NCI-H69 (cell line): Measurements from ENCODE around the gene CENPL.
A peak's percentile ranks its signal among the peaks of the same experiment; 100 is the strongest.
"Not testable (repeated sequence)": the region's sequence is repeated elsewhere in the genome, so short reads cannot be mapped to it uniquely, and the experiment has no call there.

ENCODE experiments used
- DNase-seq: peaks from one replicate; lab custom pipeline; 2025; lab: John Stamatoyannopoulos, UW

CENPL gene, protein sequence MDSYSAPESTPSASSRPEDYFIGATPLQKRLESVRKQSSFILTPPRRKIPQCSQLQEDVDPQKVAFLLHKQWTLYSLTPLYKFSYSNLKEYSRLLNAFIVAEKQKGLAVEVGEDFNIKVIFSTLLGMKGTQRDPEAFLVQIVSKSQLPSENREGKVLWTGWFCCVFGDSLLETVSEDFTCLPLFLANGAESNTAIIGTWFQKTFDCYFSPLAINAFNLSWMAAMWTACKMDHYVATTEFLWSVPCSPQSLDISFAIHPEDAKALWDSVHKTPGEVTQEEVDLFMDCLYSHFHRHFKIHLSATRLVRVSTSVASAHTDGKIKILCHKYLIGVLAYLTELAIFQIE

GRCh38 chr1:173824315-173825081, at the start of gene CENPL, which contains the start of gene DARS2:
TSS of gene CENPL (minus strand) at chr1:173824883. CDS start at chr1:173811299, 13,584 bp downstream.
TSS of gene DARS2 (plus strand) at chr1:173824673. CDS start at chr1:173825230, 557 bp downstream.
- peak; percentile 99 for DNase-seq

- DNase-seq = no peak
Observed at GRCh38 chr1:173871500-173871899, 46.8 kb upstream of the CENPL start.

GRCh38 chr1:173871091-173871490, 46.4 kb upstream of the CENPL start:
- no peak for DNase-seq

GRCh38 chr1:173870252-173871075, 45.8 kb upstream of the CENPL start:
- DNase-seq = peak; percentile 12

DNA sequence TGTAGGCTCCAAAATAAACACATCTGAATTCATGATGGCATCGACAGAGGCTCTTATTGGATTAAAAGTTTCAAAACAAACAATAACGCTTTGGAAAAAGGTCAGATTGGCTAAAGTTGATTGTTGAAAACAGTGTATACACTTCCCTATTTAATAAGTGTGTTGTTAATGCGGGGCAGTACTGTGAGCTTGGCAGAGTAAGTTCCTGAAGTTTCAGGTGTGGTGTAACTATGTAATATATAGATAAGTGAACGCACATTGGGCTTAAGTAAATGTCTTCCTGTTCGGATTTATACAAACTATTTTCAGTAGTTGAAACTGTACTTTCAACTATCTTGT, 44.3 kb upstream of the CENPL start:
- DNase-seq = no peak

DNA sequence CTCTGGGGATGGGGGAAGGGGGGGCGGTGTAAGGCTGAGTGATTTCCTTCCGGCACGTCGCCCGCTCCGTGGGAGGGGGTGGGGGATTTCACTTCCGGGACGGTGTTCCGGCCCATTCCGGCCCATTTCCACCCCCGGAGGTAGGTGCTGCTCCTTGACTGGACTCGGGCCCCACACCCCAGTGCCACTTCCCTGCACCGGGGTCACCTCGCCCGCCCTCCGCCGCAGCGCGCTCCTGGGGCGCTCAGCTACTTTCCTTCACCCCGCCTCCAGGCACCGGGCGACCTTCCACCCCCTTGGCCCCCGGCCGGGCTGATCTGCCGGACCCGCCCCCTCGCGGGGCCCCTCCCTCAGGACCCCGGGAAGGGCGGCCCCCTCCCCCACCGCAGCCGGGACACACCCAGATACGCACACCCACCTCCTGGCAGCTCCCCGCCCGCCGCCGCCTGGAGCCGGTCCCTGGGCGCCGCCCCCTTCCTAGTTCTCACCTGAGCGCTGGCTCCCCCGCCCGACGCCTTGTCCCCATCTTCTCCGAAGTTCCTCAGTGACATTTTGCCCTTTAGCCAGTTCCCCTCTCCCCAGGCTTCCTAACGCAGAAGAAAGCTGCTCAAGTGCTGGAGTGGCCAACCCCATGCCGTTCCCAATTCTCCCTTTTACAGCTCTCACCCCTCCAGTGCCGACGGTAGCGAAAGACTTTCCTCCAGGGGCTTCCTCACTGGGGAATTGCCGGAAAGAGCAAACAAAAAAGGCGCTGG, 43.8 kb upstream of the CENPL start, which contains the start of gene ZBTB37:
Gene ZBTB37 (plus strand): TSS at position 115 of the 755 bp plus-strand sequence. CDS start 1,846 bp downstream, outside the sequence.
- peak; percentile 95 for DNase-seq

- DNase-seq = peak; percentile 100
Observed at GRCh38 chr1:173867753-173868265, 43.1 kb upstream of the CENPL start, which contains the start of gene GAS5. TSS of gene GAS5 (minus strand) at chr1:173867989.

DNA sequence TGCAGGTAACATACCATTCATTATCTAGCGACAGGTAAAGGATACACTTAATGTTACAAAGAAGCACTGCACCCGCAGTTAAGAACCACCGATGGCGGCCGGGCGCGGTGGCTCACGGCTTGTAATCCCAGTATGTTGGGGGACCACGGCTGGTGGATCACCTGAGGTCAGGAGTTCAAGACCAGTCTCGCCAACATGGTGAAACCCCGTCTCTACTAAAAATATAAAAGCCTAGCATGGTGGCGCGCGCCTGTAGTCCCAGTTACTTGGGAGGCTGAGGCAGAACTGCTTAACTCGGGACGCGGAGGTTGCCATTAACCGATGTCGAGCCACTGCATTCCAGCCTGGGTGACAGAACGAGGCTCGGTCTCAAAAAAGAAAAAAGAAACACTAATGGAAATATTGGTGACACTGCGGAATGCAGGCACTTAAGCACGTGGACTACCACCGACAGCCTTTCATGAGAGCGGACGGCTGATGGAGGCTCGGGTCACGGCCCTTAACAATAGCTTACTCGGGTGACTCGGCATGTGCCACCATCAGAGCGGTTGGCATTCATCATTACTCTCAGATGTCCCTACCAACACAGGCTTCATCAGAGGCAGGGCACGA, 42.6 kb upstream of the CENPL start:
- no peak for DNase-seq

- DNase-seq = peak; percentile 14
Observed at GRCh38 chr1:173866413-173867115, 41.9 kb upstream of the CENPL start.

- DNase-seq = no peak
Observed at GRCh38 chr1:173865468-173866164, 40.9 kb upstream of the CENPL start.

DNA sequence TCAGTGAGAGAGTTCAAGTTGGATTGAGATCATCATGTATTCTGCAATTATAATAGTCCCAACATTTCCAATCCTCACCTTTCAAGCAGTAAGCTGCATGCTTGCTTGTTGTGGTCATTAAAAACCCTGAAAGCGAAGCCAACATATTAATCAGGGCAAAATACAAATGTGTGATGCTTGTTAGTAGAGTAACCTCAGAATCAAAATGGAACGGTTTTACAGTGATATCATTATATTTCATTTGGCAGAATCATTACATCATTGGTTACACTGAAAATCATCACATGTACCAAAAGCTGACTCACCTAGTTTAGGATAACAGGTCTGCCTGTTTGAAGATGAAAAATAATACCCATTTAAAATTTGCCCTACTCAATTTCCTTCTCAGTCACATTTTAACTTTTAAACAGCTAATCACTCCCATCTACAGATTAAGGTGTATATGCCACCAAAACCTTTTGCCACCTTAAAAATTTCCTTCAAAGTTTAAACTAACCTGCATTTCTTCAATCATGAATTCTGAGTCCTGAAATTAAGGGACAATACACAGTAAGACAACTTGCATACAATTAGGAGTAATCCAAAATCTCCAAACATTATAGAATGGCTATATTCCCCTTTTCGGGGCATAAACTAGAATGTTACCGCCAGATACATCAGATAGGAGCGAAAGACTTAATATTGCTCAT, 39.6 kb upstream of the CENPL start:
- DNase-seq = no peak

- DNase-seq = no peak
Observed at GRCh38 chr1:173863224-173864161, 38.8 kb upstream of the CENPL start.

DNA sequence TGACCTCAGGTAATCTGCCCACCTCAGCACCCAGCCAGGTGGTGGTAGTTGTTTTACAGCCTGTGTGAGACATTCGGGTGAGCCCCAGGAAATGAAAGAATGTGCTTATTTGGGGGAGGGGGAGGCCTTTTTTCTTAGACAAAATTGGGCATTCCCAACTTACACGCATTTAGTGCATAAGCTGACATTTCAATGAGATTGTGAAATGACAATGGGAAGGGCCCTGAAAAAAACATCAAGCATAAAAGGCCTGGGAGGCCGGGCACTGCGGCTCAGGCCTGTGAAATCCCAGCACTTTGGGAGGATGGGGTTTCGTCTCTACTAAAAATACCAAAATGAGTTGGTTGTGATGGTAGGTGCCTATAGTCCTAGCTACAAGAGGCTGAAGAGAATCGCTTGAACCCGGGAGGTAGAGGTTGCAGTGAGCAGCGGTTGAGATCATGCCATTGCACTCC, 38.1 kb upstream of the CENPL start:
- no peak for DNase-seq

DNA sequence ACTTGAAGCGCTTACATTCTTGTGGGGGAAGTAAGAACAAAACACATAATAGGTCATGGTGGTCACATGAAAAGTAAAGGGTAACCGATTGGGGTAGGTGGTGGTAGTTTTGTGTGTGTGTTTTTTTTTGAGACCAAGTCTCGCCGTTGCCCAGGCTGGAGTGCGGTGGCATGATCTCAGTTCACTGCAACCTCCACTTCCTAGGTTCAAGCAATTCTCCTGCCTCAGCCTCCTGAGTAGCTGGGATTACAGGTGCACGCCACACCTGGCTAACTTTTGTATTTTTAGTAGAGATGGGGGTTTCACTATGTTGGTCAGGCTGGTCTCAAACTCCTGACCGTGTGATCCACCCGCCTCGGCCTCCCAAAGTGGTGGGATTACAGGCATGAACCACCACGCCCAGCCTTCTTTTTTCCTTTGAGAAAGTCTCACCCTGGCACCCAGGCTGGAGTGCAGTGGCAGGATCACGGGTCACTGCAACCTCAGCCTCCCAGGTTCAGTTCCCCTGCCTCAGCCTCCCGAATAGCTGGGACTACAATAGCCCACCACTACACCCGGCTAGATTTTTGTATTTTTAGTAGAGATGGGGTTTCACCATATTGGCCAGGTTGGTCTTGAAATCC, 37.6 kb upstream of the CENPL start:
- not testable (repeated sequence) for DNase-seq

DNA sequence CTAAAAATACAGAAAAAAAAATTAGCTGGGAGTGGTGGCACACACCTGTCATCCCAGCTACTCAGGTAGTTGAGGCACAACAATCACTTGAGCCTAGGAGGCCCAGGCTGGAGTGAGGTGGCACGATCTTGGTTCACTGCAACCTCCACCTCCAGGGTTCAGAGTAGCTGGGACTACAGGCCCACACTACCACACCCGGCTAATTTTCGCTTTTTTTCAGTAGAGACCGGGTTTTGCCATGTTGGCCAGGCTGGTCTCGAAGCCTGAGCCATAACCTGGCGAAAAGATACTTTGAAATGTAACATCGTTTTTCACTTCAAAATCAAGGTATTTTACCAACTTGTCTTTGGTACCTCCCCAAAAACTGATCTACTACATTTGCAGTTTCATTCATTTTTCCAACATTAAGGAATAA, 37.1 kb upstream of the CENPL start:
- no peak for DNase-seq

DNA sequence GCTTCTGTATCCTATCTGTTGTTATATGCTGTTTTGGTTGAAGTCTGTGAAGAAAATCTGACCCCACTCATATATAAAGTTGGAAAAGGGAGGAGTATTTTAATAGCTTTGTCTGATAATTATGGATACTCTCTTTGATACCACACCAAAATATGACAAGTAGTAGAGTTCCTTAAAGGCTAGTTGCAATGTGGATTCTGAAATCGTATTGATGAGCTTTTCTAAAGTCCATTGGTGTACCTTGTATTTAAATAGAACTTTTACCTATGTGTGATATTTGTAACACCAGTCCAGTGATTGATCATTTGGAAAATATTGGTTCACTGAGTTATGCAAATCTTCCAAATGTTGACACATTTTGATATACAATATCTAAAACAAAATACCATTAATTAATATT, 35.4 kb upstream of the CENPL start:
- DNase-seq = no peak

GRCh38 chr1:173859547-173859946, 34.9 kb upstream of the CENPL start:
- DNase-seq = not testable (repeated sequence)
